EH (cell line): Measurements from ENCODE around the gene FOSB.

ENCODE experiments used
- DNase-seq: peaks from one replicate; pipeline ENCODE4 v3.0.0-alpha.2; 2015; ENCODE audit warnings: low read depth

FOSB gene

DNA sequence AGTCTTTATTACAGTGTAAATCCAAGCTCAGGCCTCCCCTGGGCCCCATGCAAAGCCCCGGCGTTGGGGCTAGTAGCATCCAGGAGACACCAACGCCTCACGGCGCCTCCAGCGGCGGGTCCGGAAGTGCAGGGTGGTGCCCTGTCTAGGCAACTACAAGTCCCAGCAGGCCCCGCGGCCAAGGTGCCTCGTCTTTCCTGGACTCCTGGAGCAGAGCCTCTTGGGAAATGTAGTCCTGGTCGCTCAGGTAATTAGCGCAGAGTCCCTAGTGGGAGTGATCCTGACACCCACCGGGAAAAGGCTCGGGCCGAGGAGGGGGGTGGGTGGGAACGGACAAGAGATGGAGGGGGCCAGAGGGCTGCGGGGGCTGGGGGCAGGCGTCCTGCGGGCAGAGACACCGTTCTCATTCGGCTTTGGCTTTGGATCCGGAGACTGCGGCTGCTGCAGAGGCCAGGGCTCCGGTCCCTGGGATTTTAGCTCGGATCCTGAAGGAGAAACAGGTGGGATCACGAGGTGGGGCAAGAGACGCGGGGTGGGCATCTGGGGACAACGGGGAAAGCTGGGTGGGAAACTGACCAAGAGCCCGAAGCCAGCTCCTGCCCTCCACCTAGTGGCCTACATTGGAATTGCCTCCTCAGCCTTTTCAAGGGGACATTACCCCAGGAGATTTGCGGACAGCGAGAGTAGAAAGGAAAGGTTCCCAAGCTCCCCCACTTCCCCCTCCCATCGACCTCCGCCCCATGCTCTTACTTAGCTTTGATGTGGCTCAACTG is 17.7 kb downstream of the FOSB start:
- peak; percentile 95 for DNase-seq

DNA sequence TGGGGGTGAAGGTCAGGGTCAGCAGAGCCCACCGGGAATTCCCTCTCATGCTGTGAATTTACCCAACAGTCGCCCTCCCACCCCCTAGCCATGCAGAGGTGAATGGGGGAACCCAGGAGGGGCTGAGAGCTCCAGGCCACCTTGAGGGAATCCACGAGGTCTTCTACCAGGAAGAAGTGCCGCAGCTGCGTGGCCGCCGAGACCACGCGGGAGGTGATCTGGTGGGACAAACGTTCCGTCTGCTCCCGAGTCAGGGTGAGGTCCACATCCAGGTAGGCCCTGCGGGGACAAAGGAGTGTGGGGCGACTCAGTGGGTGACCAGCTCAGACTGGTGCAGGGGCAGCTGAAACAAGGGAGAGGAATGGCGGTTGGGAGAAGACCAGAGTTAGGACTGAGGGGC is 20.9 kb downstream of the FOSB start:
- DNase-seq, result no peak

DNA sequence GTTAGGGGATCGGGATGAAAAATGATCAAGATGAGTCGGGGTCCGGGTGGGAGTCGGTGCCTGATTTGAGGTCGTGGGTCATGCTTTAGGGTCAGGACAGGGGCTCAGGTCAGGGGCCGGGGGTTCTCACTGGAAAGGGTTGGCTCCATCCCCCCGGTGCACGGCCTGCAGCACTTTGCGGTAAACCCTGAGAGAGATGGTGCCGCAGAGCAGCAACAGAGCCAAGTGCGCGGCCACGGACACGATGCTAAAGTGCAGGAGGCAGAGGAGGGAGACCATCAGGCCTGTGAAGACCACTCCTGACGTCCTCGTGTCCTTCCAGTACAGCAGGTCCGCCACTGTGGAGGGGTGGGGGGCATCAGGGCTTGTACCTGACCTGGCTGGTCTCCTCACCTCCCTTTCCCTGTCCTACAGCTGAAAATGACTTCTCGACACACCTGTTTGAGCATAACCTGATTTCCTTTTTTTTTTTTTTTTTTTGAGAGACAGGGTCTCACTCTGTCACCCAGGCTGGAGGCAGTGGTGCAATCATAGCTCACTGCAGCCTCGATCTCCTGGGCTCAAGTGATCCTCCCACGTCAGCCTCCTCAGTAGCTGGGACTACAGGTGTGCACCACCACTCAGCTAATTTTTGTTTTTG is 21.5 kb downstream of the FOSB start:
- no peak for DNase-seq

DNA sequence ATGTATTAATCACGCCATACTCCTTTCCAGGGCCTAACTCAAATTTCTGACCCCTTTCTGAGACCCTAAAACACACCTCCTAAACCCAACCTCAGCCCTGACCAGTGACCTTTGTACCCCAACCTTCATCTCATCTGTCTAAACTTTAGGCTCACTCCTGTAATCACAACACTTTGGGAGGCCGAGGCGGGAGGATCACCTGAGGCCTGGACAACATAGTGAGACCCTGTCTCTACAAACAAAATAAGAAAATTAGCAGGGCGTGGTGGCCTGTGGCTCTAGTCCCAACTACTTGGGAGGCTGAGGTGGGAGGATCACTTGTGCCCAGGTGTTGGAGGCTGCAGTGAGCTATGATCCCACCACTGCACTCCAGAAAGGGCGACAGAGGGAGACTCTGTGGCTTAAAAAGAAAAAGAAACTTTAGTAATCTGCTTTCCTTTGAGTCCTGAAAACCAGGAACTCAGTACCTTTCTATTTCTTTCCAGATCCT is 24.4 kb downstream of the FOSB start:
- DNase-seq, result no peak

DNA sequence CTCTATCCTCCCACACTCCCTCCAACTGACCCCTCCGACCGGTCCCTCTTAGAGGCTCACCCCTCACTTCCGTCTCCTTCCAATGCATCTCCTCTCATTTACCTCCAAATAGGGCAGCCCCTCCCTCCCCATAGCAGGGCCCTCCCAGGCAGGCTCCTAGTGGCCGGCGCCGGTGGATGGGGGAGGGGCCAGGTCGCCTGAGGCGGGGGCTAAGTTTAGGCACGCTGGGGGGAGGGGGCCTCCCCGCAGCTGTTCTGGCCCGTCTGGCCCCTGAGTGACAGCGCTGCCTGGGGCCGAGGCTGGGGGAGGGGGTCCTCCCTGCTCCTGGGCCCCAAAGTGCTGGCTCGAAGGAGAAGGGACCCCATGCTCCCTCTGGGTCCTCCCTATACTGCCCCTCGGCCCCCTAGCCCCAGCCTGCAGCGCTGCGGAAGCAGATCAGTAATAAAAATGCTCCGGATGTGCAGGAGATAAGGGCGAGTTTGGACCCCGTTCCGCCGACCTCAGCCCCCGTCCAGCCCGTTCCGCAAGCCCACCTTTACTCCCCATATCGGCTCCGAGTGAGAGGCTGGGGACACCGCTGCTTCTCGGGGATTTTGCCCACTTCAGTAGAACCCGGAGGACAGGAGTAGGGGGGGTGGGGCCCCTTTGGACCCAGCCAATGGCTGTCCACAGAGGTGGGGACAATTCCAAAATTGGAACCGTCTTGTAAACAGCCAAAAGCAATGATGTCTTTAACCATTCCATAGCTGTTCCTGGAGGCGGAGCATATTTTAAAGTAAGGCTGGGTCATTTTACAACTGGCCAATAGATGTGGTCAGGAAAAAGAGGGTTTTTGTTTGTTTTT is 25.1 kb downstream of the FOSB start:
- DNase-seq, result peak; percentile 92

DNA sequence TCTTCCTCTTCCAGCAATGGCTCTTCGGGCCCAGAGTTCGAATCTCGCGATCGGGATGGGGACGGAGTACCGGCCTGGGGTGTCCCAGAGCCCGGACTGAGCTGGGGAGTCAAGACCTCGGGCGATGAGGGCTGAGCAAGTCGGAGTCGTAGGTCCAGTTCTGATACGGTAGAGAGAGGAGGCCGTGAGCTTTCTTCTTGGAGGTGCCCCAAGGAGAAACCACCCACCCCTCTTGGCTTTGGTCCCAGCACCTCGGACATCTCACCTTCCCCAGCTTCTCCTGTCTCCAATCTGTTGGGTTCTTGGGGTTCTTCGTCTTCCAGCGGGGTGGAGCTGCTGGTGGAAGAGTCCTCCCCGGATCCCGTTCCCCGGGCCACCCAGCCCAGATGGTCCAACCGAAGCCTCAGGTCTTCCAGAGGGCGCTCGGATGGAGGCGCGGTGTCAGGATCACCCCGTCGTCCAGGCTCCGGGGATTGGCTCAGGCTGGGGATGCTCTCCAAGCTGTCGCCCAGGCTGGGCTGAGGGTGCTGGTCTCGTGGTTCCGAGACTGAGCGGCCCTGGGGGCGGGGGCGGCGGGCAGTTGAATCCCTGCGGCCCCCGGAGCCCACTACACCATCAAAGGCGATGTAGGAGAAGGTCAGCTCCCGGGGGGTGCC is 26.6 kb downstream of the FOSB start:
- no peak for DNase-seq

DNA sequence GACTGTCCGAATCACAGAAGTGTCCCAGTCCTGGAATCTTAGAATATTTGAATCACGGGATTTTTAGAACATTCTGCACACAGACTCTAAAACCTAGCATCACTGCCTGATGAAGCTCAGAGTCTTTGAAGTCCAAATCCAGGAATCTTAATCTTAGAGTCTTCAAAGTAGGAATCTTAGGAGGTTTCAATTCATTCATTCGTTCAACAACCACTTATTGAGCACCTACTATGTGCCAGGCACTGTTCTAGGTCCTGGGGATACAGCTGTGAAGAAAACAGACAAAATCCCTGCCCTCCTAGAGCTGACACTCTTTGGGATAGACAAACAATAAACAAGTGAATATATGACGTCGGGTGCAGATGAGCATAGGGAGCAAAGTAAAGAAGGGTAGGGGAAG is 27.4 kb downstream of the FOSB start:
- DNase-seq, result no peak

DNA sequence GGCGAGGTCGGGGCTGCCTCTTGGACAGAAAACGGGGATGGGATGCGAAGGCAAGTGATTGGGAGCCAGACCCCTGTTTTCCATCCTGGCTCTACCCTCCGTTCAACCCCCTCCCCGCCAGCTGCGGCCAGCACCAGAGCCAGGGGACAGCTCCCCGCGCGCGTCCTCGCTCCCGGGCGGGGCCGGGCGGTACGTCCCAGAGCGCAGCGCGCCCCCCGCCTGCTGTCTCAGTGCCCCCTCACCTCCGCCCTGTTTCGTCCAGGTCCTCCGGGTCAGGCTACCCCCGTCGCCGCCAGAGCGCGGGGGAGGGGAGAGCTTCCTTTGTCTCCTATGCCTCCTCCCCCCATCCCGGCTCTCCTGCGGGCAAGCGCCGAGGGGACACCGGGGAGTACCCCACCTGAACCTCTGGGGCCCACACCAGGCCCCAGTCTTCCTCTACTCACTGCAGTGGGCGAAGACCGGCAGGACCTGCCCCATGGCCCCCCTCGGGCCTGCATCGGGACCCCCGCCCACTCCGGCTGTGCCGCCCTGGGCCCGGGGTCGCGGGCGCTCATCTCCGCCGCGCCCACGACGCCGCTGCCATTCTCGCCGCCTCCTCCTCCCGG is 28.7 kb downstream of the FOSB start:
- peak; percentile 37 for DNase-seq

DNA sequence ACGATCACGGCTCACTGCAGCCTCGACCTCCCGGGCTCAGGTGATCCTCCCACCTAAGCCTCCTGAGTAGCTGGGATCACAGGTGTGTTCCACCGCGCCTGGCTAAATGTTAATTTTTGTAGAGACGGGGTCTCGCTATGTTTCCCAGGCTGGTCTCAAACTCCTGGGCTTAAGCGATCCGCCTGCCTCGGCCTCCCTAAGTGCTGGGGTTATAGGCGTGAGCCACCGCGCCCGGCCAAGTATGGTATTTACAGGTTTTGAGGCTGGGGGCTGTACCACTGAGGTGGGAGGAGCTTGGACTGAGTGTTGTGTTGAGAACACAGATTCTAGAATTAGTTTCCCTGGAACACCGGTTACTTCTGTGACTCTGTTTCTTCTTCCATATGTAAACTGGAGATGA is 30.0 kb downstream of the FOSB start:
- DNase-seq, result no peak

DNA sequence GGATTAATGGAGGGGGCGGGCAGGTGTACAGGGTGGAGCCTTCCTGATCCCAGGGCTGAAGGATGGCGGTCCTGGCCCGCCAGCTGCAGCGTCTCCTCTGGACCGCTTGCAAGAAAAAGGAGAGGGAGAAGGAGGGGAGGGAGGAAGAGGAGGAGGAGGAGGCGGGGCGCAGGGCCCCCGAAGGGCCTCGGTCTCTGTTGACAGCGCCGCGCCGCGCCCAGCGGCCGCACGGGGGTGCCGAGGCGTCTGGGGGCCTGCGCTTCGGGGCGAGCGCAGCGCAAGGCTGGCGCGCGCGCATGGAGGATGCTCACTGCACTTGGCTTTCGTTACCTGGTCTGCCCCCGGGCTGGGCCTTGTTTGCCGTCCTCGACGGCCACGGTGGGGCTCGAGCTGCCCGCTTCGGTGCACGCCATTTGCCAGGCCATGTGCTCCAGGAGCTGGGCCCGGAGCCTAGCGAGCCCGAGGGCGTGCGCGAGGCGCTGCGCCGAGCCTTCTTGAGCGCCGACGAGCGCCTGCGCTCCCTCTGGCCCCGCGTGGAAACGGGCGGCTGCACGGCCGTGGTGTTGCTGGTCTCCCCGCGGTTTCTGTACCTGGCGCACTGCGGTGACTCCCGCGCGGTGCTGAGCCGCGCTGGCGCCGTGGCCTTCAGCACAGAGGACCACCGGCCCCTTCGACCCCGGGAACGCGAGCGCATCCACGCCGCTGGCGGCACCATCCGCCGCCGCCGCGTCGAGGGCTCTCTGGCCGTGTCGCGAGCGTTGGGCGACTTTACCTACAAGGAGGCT is 30.8 kb downstream of the FOSB start, which contains the start of gene PPM1N:
PPM1N (plus strand) TSS at position 33 of the 785 bp plus-strand sequence; CDS start at position 63, 30 bp downstream.
- peak; percentile 25 for DNase-seq

DNA sequence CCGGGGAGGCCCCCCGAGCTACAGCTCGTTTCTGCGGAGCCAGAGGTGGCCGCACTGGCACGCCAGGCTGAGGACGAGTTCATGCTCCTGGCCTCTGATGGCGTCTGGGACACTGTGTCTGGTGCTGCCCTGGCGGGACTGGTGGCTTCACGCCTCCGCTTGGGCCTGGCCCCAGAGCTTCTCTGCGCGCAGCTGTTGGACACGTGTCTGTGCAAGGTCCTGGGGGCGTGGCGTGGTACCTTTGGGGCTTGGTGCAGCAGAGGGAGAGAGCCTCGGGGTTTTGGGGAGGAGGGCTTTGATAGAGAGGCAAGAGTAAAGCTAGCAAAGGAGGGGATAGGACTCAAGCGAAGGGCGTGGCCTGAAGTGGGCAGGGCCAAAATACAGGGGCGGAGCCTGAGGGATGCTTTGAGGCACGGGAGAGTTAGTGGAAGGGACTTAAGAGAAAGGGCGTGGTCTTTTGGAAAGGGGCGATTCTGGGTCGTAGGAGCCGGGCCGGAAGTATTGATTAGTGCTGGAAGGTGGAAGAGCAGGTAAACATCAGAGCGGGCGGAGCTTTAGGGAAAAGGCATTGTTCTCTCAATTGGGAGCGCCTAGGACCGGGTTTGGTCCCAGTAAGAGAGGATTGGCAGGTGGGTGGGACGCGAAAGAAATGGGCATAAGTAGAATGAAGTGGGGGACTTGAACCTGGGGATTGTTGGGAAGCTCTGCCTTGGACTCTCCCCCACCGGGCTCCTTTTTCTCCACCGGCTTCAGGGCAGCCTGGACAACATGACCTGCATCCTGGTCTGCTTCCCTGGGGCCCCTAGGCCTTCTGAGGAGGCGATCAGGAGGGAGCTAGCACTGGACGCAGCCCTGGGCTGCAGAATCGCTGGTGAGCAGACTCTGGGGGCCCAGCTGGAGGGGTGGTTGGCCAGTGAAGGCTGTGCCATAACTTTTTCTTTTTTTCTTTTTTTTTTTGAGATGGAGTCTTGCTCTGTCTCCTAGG is 31.7 kb downstream of the FOSB start:
- DNase-seq, result peak; percentile 56

DNA sequence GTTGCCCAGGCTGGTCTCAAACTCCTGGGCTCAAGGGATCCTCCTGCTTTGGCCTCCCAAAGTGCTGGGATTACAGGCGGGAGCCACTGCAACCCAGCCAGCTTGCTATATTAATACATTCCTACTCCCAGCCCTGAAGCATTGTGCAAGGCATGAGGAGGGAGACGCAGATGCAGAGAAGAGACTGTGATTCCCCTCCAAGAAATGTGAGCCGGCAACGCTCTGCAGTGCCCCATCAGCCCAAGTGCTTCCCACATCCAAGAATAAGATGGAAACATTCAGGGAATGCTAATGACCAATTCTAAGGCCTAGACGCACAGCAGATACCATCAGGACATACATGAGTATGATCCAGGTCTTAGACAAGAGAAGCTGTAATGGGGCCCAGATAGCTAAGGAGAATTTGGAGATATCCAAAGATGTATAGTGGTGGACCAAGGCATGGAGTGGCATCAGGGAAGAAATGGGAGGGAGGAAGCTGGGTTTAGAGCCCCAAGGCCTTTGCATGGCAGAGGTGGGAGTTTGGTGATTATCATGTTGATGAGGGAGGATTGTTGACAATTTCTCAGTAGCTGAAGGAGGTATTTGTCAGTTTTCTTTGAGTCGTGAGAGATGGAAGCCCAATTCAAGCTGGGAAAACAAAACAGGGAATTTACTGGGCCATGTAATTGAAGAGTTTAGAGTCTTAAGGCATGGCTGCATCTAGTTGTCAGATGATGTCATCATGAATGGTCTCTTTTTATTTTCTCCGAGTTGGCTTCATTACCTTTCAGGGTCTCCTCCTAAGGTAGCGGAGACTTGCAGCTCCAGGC is 33.3 kb downstream of the FOSB start:
- DNase-seq, result peak; percentile 60

DNA sequence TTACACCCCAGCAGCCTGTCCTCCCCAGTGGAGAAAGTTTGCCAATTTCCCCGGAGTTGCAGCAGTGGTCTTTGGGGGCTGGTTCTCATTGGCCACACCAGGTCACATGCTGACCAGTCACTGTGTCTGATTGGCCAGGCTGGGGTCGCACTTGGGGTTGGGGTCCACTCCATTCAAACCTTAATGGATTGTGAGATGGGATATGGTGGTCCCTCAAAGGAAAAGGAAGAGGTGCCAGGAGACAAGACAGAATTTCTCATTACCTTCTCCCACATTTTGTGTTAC is 33.9 kb downstream of the FOSB start:
- DNase-seq, result no peak

DNA sequence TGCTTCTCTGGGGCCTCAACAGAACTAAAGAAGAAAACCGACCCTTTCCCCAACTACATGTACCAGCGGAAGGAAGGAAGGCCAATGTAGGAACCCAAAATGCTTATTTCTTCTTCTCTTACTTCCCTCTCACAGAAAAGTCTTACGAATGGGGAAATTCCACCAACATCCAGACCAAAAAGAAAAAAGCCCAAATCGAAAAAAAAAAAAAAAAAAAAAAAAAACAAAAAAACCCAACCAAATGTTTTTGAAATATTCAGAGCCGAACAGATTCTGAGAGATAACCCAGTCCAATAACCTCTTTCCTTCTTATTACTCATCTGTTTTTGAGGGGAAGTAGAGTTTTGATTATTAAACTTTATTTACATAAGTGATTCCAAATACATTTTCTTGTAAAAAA is 34.3 kb downstream of the FOSB start:
- DNase-seq, result no peak

DNA sequence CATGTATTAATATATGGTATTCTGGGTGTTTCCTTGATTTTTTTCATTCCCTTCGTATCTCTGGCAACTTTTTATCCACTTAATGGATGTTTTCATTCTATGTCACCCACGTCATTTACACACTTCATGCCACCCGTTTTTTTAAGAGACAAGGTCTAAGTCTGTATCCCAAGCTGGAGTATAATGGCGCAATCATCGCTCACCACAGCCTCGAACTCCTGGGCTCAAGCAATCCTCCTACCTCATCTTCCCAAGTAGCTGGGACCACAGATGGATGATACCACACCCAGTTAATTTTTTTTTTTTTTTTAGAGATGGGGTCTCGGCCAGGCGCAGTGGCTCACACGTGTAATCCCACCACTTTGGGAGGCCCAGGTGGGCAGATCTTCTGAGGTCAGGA is 36.1 kb downstream of the FOSB start:
- DNase-seq, result no peak

DNA sequence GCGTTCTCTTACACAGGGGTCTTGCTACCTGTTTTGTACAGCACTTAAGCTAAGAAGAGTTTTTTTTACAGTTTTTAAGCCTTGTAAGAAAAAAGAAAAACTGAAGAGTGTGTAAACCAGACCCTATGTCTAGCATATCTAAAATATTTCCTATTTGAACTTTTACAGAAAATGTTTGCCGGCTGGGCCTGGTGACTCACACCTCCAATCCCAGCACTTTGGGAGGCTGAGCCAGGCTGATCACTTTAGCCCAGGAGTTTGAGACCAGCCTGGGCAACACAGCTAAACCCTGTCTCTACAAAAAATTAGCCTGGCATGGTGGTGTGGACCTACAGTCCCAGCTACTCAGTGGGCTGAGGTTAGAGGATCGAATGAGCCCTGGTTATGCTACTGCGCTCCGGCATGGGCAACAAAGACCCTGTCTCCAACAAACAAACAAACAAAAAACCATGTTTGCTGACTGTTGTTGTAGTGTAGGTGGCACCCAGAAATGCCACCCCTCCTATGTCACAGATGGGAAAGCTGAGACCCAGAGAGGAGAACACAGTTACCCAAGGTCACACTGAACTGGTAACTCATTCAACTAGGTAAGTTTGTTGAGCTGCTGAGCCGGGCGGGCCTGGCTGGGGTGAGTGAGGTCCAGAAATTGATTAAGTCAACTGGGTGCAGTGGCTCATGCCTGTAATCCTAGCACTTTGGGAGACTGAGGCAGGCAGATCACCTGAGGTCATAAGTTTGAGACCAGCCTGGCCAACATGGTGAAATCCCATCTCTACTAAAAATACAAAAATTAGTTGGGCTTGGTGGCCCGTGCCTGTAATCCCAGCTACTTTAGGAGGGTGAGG is 37.6 kb downstream of the FOSB start:
- DNase-seq, result peak; percentile 70

DNA sequence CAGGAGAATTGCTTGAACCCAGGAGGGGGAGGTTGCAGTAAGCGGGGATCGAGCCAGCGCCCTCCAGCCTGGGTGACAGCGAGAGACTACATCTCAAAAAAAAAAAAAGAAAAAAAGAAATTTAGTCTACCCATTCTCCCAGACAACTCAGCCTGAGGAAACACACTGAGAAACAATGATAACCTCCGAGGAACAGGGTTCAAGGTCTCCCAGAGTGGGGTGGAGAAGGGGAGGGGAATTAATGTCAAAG is 38.1 kb downstream of the FOSB start:
- DNase-seq, result no peak

DNA sequence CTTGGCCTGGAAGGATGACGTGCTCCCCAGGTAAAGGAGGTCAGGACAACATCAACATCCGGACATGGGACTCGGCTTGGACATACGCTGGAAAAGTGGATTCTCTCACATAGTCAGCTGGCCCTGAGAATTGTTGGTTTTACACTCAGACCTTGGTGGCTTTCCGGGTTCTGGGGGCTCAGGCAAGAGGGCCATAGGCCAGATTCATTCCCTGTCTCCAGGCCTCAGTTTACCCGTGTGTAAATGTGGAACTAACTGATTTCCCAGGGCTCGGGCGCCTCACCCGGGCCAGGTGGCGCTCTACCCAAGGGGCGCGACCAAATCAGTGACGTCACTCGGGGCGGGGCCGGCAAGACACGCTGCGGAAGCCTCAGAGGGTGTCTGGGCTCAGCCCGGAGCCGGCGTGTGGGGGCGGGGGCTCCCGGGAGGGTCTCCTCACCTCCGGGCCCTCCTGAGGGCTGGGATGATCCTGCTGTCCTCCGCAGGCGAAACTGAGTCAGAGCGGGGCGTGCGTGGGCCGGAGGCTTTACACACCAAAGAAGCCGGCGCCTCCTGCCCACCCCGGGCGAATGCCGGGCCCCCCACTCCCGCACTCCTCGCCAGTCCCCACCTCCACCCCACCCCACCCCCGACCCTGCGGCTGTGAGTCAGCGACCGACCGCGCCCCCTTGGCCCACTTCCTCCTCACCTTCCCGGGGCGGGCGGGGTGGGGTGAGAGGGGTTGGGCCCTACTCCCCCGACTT is 38.6 kb downstream of the FOSB start:
- peak; percentile 91 for DNase-seq
